NCI-H510A treated with DMSO at 0.1 percent for 48 hours (cell line): Measurements from ENCODE around the gene SLX9.

Experiments
- DNase-seq: peaks from one replicate; lab custom pipeline; 2025; lab: John Stamatoyannopoulos, UW

Gene SLX9

DNA sequence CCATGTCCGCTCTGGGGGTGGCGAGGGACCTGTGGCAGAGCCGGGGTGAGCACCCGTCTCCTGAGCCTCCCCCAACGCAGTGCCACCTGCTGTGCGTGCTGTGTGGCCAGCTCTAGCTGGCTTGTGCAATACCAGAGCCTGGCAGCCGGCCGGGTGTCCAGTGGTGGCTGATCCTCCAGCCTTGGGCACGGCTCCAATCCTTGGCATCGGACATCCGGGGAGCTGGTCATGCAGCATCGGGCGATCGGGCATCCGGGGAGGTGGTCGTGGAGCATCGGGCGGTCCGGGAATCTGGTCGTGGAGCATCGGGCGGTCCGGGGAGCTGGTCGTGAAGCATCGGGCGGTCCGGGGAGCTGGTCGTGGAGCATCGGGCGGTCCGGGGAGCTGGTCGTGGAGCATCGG is 8.1 kb downstream of the SLX9 start:
- no peak for DNase-seq

DNA sequence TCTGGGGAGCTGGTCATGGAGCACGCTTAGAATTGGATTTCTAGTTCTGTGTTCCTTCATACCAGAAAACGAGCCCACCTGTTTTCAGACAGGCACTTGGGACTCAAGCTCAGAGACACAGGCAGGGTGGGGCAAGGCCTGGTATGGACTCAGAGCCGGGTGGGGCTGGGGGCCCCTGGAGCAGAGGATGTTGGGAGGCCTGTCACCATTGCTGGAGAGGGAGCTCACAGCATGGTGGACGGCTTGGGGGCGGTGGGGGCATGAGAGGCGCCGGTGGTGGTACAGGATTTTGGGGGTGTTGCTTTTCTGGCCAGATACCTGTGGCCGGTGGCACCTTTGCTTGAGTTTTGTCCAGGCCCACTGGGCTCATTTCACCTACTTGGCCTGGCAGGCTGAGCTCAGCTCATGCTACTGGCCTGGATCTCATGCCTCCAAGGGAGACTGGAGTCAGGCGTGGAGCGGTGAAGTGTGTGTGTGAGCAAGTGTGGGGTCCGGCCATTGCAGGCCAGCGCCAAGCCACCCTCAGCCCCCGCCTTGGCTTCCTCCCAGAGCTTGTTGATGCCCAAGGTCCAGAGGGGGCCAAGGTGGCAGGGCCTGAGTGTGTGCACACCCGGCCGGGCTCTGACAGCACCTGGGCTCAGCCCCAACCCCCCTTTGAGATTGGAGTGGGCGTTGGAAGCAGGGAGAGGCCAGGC is 8.7 kb downstream of the SLX9 start:
- no peak for DNase-seq

DNA sequence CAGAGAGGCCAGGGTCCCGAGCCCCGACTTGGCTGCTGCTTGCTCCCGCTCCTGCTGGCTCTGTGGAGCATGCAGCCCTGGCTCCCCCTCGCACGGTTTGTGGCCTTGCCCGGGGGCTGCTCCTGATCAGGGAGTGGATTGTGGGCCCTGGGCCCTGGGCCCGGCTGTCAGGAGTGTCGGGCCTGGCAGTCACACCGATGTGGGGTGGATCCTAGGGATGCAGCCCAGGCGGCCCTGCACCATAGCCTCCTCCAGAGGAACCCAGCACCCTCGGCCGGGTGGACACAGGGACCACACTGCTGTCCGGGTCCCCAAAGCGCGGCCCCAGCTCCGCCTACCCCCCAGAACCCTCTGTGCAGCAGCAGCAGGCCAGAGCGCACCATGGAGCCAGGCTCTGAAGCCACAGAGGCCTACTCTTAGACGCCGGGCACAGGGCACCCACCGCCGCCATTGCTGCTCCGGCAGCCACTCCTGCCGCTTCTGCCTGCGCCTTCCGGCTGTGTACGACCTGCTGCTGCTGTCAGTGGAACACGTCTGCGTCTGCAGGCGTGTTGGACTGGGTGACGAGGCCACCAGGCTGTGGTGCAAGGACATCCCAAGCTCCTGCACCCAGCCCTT is 9.4 kb downstream of the SLX9 start:
- no peak for DNase-seq

DNA sequence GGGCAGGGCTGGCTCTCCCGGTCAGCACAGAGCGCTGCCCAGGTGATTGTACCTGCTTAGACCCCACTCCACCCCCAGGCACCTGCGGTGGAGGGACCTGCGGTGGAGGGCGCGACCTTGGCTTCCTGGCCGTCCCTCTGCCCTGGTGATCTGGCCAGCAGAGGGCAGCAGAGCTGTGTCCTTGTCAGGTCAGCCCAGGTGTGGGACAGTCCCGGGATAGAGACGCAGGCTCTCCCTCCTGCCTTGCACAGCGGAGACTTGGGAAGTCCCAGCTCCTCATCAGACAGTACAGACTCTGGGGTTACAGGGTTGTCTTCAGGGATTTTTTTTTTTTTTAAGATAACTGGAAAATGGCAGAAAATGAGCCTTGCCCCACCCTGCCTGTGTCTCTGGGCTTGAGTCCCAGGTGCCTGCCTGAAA is 10.0 kb downstream of the SLX9 start:
- peak; percentile 1 for DNase-seq

DNA sequence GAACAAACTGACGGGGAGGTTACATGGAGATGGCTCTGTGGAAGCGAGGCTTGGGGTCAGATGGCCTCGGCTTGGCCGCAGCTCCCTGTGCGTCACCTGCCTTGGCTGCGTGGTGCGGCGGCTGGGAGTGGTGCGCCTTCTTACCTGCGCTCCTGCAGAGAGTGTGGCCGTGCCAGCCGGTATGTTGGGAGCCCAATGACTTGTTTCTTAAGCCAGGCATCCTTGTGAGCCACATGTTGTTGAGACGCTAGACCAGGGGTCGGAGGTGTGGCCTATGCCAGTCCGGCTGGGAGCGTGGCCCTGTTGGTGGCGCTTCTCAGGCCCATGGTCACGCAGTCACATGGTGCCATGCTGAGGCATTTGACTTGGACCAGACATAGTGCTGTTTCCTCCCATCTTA is 10.5 kb downstream of the SLX9 start:
- DNase-seq, result no peak

DNA sequence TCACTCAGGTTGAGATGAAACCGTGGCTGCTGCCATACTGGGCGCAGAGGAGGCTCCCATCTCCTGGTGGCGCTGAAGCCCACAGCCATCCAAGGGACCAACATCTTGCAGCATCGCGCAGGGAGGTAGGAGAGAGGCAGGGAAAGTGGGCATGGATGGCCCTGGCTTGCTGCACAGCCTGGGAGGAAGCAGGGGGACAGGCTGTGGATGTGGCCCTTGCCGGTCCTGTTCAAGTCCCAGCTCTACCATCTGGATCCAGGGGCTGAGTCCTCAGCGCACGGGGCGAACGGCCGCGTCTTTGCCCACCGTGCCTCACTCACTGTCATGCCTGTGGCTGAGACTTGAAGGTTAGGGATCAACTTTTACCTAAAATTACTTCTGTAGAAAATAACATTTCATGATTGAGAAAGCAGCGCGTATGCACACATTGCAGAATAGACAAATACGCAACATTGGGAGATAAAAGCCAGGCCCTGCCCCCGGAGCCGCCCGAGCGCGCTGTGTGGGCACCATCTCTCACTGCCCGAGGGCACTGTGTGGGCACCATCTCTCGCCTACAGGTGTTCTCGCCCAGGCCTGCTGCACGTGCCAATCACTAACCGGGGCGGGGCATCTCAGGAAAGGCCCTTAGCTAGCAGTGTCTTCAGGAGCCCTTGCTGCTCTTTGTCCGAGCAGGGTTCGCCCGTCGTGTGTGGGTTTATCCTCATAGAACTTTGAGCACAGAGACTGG is 11.5 kb downstream of the SLX9 start:
- DNase-seq, result no peak

DNA sequence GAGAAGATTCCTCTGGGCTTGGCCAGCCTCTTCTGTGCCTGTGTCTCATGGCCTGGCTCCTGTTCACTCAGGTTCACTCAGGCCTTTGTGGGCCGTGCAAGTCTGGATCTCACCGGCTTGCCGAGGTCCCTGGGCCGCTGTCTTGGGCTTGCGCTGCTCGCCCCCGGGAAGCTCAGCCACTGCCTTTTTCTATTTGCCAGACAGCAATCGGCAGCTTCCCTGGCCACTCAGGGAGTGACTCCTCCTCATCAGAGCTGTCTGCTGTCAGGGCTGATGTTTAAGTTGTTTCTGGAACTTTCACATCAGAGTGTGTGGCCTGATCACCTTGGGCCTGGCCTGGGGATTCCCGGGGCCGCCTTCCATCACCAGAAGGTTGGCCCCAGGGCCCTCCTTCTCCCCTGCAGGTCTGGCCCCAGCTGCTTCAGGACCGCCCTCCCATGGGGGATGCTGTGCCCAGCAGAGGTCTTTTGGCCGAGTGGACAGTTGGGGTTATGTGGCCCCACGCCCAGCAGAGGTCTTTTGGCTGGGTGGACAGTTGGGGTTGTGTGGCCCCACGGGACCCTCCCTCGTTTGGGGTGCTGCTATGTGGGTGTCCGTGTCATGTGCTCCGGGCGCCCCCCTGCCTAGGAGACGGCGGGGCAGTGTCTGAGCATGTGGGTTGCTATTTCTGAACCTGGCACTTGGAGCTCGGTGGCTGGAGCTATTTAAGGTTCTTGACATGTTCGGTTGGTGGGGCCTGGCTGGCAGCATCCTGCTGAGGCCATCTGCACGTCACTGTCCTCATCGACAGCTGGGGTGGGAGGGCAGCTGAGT is 12.5 kb downstream of the SLX9 start:
- no peak for DNase-seq

DNA sequence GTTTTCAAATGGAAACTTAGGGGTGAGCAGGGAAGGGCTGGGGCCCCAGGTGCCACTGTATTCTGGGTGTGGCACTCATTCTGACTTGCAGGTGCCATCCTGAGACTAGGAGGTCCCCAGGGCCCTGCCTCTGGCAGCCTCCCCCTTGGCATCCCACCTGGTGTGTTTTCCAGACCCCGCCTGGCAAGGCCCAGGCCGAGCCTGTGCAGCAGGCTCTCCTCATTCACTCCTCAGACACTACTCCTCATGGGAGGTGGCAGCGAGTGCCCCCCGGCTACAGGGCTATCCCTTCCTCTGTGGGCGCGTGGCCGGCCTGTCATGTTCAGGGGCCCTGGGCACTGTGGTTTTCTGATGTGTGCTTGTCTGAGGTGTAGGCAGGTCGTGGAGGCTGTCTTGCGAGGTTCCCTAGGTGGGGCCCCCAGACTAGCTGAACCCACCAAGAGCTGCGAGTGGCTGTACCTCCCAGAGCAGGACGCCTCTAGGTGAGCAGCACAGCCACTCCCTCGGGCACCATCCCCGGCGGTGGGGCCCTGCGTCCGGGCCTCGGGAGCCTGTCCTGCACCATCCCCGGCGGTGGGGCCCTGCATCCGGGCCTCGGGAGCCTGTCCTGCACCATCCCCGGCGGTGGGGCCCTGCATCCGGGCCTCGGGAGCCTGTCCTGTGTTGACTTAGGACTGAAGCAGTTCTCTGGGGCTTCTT is 13.2 kb downstream of the SLX9 start:
- DNase-seq, result no peak

DNA sequence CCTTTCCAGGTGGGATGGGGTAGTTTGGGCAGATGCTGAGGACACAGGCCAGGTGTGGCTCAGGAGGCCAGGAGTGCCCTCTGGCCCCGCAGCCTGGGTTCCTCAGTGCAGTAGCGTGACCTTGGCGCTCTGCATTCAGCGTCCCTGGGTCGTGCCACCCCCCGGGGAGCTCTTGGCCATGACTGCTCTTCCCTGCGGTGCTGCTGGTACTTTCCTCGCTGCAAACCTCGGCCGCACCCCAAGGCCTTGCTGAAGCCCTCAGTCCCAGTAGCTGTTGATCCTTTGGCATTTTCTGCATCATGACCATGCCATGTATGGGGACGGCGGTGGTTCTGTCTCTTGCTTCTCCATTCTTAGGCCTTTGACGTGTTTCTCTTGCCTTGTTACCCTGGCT is 13.8 kb downstream of the SLX9 start:
- no peak for DNase-seq

DNA sequence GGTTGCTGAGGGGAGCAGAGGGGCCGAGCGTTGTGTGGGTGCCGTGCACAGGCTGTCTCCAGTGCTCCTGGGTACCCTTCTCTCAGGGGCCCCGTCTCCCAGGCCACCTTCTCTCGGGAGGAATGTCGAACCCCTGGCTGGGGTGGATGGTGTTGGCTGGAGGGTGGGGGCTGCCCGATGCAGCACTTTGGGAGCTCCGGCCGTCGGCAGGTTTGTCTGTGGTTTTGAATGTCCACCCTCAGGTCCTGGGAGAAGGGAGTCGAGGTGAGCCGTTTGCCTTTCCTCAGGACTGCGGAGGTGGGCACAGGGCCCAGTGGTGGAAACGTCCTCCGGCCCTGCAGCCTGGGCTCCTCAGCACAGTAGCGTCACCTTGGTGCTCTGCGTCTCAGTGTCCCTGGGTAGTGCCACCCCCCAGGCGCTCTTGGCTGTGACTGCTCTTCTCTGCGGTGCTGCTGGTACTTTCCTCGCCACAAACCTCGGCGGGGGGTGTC is 14.5 kb downstream of the SLX9 start:
- DNase-seq, result no peak

DNA sequence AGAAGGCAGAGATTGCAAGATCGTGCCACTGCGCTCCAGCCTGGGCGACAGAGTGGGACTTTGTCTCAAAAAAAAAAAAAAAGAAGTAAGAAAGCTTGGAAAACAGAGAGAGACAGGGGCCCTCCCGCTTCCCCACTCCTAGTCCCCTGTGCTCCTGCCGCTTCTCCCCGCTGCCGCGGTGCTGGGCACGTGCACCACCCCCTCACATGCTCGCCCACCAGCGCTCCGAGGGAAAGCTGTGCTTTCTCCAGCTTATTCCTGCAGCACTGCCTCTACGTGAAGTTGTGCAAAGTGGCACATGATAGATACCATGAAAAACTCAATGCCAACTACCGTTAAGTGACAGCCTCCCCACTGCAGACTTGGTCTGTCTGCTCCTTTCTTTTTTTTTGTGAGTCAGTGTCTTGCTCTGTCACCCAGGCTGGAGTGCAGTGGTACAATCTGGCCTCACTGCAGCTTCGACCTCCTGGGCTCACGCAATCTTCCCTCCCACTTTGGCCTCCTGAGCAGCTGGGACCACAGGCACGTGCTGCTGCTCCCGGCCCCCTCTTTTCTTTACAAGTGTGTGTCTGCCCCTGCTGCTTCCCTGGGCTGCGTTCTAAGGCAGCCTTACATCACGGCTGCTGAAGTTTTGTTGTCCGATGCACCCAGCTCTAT is 15.4 kb downstream of the SLX9 start:
- no peak for DNase-seq

DNA sequence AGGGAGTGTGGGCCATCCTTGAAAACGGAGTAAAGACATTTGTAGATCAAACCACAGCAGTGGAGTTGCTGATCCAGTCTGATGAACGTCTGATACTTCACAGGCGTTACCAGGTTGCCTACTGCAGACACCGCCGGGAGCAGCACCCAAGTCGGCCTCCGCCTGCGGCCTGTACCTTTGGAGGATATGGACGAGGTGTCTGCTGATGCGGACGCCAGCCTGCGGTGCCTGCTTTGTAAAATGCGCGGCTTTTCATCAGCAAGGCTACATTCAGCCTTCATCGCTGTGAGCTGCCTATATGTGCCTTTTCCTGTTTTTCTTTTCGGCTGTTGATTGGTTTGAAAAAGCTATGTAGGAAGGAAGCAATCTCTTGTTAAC is 16.0 kb downstream of the SLX9 start:
- no peak for DNase-seq

DNA sequence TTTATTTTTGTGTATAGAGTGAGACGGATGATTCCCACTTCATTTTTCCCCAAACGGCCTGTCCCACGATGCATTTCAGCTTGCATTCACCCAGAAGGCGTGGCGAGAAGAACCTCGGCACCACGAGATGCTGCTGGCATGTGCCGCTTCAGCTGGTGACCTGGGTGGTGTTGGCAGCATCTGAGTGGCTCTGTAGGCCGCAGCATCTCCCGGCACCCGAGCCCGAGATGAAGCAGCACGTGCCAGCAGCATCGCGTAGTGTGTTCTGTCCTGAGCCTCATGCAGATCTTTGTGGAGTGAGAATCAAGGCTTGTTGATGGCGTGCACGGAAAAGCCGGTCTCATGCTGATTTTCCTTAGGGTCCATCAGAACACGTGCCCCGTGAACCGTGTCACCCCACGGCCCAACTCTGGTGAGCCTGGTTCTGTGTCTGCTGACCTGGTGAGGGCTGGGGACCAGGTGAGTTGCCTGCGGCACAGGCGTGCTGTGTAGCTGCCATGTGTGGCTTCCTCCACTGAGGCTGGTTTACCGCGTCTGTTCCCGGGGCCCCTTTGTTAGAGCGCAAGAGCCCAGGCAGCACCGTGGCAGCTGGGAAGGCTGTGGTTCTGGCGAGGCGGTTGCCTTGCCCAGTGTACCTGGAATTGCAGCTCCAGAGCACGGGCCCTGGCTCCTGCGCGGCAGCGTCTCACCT is 16.7 kb downstream of the SLX9 start:
- DNase-seq, result no peak

DNA sequence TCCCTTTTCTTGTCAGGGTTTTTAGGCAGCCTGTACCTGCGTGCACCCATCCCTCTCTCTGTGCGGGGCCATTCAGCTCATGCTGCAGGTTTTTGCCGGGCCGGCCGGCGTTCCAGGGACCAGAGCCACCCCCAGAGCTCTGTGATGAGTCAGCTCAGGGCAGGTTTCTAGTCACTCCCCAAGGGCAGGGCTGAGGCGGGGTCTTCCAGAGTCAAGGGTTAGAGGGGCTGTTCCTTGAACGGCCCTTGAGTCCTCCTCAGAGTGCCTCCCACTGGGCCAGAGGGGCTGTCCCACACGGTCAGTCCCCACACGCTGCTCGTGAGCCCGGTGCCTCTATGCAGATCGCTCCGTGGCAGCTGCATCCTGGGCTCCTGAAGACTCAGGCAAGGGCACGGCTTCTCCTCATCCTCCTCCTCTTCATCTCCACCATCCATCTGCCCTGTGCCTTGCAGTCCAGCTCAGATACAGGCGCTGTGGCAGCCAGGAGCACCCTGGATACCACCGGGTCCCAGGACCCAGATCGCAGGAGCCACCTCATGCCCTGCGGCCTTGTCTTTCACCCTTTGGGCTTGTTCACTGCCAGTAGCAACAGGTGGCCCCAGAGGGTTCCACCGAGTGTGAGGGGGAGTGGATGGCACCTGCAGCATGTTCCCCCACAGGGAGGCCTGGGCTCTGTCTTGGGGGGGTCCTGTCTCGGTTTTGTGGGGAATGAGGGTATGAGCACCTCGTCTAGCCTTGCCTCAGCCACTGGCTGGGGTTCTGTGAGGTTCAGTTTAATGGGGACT is 17.4 kb downstream of the SLX9 start:
- DNase-seq, result no peak

DNA sequence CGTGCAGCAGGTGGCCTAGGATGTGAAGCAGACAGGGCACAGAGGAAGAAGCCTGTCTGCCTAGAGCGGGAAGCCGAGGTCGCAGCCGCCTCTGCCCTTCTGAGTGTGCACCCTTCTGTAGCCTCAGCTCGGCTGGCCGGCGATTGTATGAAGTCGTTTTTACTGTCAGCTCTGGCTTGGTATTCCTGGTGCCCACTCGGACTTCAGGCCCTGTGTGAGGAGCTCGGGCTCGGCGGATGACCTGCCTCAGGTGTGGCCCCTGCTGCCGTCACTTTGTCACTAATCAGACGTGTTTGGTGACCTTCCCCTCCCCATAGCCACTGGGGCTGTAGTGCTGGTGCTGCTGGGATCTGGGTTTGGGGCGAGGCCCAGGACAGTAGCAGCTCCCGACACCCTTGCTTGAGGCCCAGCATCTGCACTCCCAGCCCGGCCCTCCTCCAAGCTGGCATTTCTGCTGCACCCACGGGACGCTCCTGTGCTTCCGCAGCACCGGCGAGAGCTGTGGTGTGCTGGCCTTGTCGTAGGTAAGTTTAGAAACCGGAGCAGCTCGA is 18.1 kb downstream of the SLX9 start:
- DNase-seq, result no peak

DNA sequence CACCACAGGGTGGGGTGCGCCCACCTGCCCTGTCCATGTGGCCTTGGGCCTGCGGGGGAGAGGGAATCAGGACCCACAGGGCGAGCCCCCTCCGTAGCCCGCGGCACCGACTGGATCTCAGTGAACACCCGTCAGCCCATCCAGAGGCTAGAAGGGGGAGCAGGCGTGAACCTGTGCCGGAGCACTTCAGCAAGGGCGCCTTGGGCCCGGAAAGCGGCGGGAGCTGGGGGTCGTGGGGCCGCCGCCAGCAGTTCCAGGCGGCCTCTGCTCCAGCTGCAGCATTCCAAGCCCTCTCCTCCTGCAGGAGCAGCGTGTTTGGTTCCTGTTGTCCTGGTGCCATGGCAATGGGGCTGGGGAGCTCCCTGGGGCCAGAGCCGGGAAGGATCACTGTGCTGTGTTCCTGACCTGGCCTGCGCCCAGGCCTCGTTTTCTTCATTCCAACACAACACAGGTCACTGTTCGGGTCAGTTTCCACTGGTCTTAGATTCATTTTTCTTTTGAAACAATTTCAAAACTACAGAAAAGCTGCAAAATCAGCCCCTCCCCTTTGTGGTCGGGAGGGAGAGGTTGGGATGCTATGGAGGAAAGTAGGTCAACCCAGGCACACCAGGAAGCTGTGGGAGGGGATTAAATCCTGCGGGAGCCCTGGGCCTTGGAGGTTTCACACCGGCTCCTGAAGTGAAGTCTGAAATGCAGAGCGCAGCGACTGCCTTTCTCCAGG is 18.8 kb downstream of the SLX9 start:
- no peak for DNase-seq

DNA sequence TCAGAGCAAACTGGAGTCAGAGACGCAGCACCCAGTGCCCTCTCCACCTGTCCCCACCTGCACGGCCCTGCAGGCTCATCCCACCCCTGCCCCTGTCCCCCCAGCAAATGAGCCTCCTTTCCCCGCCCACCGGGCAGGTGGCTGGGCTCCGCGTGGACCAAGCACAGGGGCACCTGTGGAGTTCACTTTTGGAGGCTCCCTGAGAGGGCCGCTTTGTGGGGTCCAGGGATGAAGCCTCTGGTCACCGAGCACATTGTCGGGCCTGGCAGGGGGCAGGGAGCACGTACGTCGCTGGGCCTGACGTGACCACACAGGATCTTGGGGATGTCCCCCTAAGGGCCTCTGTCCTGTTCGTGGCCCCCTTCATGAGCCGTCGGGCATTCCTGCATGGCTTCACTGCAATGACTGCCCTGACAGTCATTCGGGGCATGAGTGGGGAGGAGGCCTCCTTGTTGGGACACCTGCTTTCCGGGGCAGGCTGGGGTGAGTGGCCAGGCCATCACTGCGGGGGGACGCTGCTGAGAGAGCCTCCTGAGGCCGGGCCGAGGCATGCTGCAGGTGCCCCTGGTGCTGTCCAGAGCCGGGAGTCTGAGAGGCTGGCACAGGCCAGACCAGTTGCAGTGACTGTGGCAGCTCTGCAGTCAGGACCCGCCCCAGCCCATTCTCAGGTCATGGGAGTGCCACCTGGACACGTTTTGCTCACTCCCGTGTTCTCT is 19.7 kb downstream of the SLX9 start:
- no peak for DNase-seq
